Activated CD4-positive, alpha-beta T cell treated with anti-CD3 and anti-CD28 coated beads, Interleukin-2, Interleukin-4, amounts not matched to agents 100 ng/mL and 50 ng/mL, durations not matched to agents 16 hours and 8 hours (primary cell): Measurements from ENCODE around the gene ARSG.

ENCODE experiments used
- DNase-seq: peaks from one replicate; pipeline ENCODE4 v3.0.0-alpha.2; 2020; ENCODE audit warnings: low spot score

ARSG gene

GRCh38 chr17:68431045-68431608 lies 139.8 kb downstream of the ARSG start:
- no peak for DNase-seq

- peak; percentile 33 for DNase-seq
Observed at GRCh38 chr17:68431661-68432071, 140.4 kb downstream of the ARSG start.

- no peak for DNase-seq
Observed at GRCh38 chr17:68432086-68432864, 141.0 kb downstream of the ARSG start.

GRCh38 chr17:68433211-68433610 lies 141.9 kb downstream of the ARSG start:
- DNase-seq = no peak

GRCh38 chr17:68433911-68434508 lies 142.7 kb downstream of the ARSG start:
- DNase-seq = no peak

GRCh38 chr17:68435361-68435760 lies 144.1 kb downstream of the ARSG start:
- DNase-seq = no peak

- peak; percentile 89 for DNase-seq
Observed at GRCh38 chr17:68435876-68436842, 144.9 kb downstream of the ARSG start.

GRCh38 chr17:68437979-68438822 lies 146.9 kb downstream of the ARSG start:
- DNase-seq = peak; percentile 69

GRCh38 chr17:68439656-68440290 lies 148.5 kb downstream of the ARSG start:
- DNase-seq = no peak

GRCh38 chr17:68440526-68440925 lies 149.2 kb downstream of the ARSG start:
- DNase-seq = no peak

- no peak for DNase-seq
Observed at GRCh38 chr17:68441070-68441770, 149.9 kb downstream of the ARSG start.

GRCh38 chr17:68443972-68444464 lies 152.7 kb downstream of the ARSG start:
- no peak for DNase-seq

GRCh38 chr17:68445671-68446070 lies 154.4 kb downstream of the ARSG start:
- DNase-seq = no peak

GRCh38 chr17:68446626-68447041 lies 155.3 kb downstream of the ARSG start:
- no peak for DNase-seq

GRCh38 chr17:68449021-68449739 lies 157.9 kb downstream of the ARSG start:
- DNase-seq = no peak

- DNase-seq = no peak
Observed at GRCh38 chr17:68450391-68450790, 159.1 kb downstream of the ARSG start.

GRCh38 chr17:68450801-68451200 lies 159.5 kb downstream of the ARSG start:
- no peak for DNase-seq

GRCh38 chr17:68451670-68452354 lies 160.5 kb downstream of the ARSG start:
- no peak for DNase-seq
